GM10847 (cell line): Measurements from ENCODE around the gene ACVR1.

Experiments used
- POLR2A ChIP-seq: IDR thresholded peaks from 2 replicates; pipeline ENCODE4 v1.6.1; 2011; ENCODE audit not compliant: insufficient read length; ENCODE audit errors: extremely low read depth

Gene ACVR1

DNA sequence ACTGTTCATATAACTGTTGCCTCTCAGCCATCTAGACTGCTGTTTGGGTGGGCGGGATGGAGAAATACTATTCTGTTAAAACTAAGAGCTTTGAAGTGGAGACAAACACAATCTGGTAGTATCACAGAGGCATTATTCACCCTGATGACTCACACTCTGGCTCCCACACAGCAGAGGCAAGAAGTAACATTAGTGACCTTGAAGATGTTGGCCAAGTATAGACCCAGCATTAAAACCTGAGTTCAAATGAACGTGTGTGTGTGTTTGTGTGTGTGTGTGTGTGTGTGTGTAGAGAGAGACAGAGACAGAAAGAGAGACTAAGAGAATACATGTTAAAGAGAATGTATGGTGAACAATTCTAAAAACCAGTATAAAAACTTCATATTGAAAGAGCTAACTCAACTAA is 22.5 kb upstream of the ACVR1 start:
- TF ChIP-seq POLR2A: no peak

GRCh38 chr2:157897106-157897971 is 21.2 kb upstream of the ACVR1 start:
- TF ChIP-seq POLR2A: no peak

DNA sequence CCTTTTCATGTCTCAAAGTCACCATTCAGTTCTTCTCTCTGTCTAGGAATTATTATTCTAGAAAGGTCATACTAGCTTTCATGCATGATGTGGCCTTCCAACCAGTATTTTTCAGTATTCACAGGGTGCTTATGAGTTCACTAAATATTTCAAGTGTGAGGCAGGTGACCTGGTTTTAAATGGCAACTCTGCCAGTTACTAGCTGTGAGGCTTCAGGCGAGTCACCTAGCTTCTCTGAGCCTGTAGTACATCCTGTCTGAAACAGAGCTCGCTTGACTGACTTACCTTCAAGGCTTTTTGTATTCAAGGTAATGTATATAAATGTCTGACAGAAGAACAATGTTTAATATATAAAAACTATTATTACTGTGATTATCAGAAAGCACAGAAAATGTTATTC is 19.4 kb upstream of the ACVR1 start:
- TF ChIP-seq POLR2A: no peak

DNA sequence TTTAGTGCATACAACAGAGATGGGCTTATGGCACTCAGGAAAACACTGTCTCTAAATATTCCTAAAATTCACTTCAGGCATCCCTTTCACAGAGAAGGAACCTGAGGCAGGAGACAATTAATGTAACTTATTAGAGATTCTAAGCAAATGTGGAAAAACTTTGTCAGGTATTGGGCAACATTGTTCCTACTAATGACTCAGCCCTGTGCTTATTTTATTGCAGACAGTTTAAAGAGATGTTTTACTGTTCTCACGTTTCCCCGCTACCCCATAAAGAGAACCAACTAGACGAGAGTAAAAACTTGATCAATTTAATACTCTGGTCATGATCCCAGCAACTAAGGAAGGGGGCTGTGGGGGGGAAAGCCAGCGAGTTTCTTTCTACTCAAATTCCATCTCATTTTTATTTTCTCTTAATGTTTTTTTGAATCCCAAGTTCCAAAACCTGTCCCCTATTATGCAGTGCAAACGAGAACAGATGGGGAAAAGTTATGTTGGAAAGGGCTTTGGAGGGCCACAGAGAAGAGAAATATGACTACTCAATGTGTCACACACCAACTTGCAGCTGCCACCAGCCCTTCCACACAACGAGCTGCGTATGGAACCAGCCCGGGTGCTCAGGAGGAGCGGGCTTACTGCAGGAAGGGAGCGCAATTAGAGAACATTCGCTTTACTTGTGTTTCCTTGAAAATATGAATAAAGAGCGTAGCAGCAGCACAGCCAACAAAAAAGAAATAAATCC is 18.7 kb upstream of the ACVR1 start:
- TF ChIP-seq POLR2A: no peak

DNA sequence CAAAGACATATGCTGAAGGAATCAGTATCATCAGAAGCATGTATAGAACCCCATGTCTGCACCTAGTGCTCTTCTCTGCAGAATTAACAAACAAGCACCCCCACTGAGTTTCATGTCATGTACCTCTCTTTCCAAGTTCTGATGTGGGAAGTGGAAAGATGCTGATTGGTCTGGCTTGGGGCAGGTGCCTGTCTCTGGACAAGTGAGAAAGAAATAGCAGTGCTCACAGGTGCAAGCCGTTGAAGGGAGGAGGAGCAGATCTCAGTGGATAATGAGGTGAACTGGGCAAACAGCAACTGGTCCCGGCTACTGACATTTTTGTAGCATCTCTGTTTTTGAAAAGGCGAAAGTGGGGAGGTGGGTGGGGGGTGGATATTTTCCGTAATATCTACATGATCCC is 17.5 kb upstream of the ACVR1 start:
- no peak for TF ChIP-seq POLR2A

DNA sequence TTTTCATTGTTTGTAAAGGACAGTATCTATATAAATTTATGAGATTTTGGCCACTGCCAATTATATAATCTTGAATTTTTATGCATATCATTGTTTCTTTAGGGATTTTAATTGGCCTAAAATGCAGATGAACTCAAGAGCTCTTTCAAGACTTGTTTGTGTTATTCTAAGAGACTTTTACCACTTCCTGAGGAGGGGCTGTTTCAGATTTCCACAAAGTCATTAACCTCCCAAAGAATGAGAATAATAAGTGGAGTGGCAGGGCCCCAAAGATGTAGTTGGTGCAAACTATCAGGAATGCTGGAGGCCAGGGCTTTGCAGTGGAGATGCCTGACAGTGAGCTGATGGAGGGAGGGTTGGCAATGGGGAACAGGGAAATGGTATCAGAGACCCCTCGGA is 15.5 kb upstream of the ACVR1 start:
- TF ChIP-seq POLR2A: no peak

DNA sequence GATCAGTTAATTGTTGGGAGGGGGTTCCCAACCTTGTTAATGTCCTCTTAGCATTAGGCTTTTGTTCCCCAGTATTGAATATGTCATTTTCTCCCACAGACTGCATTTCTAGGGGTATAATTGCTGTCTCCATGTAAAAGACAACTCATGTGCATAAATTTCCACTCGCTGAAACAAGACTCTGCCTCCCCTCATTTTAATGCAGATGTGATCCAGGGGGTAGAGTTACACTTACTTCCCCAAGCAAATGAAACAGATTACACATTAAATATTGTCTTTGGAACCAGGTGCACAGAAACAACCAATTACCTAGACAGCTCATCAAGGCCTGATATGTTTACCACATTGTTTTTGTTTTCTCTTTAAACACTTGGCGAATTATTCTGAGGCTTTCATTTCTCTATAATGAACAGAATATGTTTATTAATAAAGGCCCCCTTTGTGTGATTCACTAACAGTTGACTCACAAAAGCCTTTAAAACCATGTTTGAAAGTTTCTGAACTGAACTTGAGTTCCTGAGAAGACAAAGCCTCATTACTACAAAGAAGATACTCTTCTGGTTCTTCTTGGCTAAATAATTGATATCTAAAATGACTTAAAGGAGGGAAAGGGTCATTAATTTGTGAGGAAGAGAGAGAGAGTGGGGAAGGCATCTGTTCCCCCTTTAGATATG is 15.0 kb upstream of the ACVR1 start:
- TF ChIP-seq POLR2A: no peak

- no peak for TF ChIP-seq POLR2A
Observed at GRCh38 chr2:157887946-157888345, 11.8 kb upstream of the ACVR1 start.

GRCh38 chr2:157880927-157881326 is 4.8 kb upstream of the ACVR1 start:
- TF ChIP-seq POLR2A: no peak

DNA sequence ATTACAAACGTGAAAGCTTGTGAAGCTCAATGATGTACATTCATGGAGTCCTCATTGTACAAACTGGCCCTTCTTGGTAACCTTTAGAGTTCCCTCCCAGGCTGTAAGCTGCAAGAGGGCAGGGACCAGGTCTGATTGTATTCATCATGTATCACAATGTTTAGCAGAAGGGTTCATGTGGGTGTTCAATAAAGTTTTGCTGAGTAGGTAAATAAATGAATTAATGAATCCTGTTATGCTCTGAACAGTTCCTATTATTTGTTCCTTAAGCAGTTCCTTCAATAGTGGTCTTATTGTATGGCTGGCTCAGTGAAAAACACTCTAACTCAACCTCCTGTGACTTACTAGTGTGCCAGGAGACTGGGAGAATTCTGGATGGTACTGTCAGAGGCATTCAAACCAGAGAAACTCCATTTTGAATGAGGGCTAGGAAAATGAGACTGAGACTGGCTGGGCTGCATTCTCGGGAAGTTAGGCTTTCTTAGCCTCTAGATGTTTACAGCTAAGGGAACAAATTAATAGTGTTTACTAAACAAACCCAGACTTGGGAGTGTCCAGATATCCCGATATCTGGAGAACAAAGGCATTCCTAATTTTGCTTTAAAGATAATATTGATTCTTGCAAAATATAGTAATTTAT is 1.8 kb upstream of the ACVR1 start:
- no peak for TF ChIP-seq POLR2A

GRCh38 chr2:157876786-157877138 is 632 bp upstream of the ACVR1 start:
- no peak for TF ChIP-seq POLR2A

- no peak for TF ChIP-seq POLR2A
Observed at GRCh38 chr2:157875641-157876065, 477 bp downstream of the ACVR1 start.

DNA sequence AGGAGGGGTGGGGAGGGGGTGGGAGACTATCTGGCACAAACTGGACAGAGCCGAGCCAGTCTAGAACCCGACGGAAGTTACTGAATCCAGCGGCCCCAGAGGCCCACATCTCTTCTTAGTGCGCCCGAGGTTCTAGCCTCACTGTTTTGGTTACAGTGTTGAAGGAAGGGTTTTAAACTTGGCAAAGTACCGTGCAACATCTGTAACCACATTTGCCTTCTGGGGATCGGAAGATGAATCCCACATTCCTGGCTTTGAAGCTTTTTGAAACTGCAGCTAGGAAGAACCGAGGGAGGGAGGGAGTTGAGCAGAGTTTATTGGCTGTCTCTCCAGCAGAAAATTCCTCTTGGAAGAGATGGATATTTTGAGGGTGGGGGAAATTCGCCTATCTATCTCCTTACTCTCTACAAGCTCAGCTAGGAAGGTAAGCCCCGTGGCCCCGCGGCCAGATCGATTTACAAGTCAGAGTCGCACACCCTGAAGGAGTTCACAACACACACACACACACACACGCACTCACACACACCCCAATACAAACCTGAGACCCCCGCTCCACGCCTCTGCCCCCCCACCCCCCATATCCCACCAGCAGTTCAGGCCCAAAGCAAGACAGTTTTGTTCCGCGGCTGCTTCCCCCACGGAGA is 1.0 kb downstream of the ACVR1 start:
- no peak for TF ChIP-seq POLR2A

GRCh38 chr2:157874348-157874747 is 1.8 kb downstream of the ACVR1 start:
- no peak for TF ChIP-seq POLR2A

GRCh38 chr2:157872791-157873190 is 3.3 kb downstream of the ACVR1 start:
- TF ChIP-seq POLR2A: no peak
